ENCODE measurements around the gene SNUPN.
A peak's percentile ranks its signal among the peaks of the same experiment; 100 is the strongest.

Gene SNUPN

DNA sequence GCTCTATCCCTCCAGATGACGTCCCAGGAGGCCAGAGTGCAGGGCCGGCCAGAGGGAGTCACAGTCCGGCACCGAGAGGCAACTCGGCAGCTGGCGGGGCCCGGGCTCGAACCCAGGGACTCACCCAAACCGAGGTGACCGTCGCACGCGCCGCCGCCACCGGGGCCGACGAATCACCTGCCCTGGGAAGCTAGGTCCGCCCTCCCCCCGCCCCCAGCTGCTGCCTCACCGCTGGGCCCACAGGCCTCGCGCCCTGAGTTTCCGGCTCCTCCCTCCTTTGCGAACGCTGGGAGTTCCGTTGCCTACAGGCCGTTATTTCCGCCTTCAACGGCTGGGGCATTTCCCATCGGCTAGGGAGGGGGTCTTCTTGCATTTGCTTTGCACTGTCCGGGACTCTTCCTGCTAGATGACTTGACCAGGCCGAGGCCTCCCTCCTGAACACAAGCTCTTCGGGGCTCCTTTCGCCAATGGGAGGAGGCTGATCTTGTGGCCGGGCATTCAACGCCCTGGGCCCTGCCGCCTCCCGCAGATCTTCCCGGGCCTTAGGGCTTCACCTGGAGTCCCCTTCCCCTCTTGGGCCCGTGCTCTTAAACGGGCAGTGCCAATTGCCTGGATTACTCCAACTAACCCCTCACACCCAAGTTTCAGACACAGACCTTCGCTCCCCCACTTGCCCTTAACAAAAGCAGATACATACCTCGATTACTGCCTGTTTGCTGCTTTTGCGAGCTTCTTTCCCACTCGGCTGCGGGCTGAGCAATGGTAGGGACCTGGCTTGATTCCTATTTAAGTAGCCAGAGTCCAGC, at the start of gene SNUPN:
SNUPN (minus strand) TSS at position 184 of the 806 bp plus-strand sequence. CDS start 4,674 bp downstream, outside the sequence.
- peak; percentile 97 for DNase-seq

DNA sequence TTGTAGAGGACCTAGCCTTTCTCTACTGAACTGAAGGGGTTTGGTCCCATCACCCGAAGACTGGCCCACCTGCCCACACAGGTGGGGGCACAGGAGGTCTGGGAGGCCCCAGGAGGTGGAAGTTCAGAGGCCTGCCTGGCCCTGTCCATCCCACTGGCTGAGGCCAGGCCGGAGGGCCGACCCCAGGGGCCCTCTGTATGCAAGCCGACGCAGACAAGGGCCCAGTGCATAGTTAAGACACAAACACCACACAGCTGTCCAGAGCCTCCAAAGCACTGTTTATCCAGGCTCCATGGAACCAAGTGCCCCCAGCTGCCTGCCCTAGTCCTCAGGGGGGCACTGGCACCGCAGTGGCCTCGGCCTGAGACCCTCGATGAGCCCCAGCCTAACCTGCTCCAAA, 48.8 kb upstream of the SNUPN start:
- DNase-seq, result no peak

DNA sequence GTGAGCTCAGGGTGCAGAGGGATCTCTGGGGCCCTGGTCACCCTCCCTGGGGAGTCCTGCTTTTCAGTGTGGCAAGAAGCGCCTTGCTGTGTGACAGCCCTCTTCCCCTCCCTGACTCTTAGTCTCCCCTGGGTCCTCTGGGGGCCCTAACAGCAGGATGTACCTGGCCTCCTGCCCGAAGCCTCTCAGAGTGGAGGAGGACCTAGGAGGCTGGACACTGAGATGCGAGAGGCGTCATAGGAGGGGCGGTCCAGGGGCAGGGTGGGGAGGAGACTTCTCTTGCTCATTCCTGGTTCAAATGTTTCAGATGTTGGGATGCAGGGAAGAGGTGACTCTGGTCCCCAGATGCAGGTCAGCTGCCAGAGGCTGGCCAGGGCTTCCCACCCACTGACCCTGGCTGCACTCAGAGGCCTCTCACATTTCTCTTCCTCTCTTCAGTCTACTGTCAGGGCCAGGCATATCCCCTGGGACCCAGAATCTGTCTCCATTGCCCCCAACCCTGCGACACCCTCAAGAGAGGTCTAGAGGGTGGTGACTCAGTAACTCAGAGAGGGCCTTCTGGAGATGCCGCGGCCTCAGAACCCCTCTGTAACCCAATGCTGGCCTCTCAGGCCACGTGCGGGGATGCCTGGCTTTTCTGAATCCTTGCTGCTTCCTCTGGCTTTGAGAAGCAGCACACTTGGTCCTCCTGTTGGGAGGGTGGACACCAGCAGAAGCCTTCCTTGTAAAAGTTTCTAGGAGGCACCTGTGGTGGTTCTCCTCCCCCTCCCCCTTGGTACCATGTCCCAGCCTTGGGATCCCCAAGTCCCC, 48.1 kb upstream of the SNUPN start:
- no peak for DNase-seq

DNA sequence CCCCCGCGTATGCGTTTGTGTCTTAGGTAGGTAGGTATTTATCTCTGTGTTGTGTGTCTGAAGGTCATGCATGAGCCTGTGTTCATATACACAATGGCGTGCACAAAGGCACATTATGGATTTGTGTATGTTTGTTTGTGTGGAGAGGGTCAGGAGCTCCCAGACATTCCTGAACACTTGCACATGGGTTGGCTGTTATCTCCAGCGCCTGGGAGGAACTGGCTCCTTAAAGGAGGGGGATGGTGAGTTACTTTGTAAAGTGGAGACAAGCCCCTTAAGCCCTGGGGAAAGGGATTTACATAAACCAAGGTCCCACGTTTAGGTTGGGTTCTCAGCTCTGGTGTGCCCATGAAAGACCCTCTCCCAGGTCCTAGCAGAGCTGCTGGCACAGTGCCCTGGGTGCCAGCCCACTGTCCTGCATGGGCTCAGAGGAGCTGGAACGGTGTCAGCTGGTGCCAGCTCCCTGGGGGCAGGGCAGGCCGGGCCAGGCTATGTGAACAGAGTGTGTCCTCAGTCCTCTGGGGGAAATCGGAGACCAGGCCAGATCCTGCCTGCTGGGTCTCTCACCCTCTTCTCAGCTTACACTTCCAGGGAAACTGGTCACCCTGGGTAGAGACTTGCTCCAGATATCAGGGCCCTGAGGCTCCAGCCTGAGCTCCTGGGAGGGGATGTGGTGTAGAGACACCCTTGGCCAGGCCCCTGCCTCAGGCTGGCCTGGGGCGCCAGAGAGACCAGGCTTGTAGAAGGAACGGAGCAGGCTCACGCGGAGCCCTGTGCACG, 47.3 kb upstream of the SNUPN start:
- no peak for DNase-seq

DNA sequence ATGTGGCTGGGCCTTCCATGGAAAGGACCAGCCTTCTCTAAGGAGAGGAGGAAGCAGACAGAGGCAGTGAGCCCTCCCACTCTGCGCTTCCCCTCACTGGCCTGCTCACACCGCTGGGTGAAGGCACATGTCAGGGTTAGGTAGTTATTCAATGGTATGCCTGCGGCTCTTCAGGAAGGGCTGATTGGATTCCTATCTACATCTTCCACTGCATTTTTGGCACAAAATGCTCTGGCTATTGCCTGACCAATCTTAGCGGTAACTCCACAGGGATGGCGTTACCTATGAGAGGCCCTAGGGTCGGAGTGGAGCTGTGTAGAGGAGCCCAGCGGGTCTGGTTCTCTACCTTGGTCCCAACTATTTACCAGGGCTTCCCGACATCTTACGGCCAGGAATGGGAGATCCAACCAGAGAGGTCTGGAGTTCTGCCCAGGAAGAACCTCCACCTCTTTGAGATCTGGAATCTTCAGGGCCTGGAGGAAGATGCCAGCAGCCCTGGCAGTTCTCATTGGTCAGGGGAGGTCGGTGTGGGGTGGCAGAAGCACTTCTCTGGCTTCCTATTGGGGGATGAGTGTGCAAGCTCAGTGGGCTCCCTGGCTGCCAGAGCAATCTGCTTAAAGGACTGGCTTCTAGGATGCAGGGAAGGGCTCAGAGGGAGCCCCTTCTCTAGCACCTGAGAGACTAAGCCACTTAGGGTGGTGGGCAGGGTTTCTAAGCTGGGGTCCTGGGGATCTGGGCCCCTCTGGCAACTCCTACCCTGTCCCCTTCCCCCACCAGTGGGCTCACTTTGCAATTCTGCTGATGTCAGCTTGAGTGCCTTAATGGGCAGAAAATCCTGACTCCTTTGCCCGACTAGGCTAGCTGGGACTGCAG, 46.4 kb upstream of the SNUPN start:
- no peak for DNase-seq

DNA sequence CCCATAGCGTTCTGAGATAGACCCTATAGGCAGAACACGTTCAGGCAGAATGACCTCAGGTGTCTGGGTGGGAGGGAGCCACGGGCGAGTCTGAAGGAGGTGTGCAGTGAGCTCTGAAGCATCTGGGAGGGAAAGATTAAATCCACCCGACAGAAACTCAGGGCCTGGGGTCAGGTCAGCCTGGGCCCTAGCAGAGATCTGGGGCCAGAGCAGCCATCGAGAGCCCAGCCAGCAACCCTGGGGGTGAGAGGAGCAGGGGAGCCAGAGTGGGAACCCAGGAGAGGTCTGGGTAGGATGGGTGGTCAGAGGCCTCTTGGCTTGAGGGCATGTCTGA, 44.3 kb upstream of the SNUPN start:
- no peak for DNase-seq

DNA sequence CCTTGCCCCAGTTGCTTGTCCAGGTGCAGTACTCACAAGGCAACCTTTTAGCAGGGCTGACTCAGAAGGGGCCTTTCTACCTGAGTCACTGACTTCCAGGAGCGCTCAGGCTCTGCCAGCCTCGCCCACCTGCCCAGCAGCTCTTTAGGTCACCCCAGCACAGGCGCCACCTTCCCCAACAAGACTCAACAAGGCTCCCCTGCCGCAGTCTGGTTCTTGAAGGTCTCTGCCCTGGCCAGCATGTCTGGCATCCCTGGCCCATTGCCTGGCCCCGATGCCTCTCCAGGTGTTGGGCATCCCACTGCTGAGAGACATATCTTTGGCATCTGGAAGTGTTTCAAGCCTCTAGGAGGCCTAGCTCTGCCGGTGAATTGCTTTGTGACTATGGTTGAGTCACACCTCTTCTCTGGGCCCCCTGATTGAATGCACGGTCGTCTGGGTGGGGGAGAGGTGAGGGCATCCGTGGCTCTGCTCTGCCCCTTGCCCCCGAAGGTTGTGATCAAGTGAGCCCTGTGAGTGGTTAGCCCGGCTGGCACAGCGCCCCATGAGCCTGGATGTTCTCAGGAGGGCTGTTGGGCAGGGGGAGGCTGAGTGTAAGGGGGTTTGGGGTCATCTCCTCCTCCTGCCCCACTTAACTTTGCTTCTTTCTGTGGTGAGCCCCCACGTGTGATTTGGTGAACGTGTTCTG, 43.8 kb upstream of the SNUPN start:
- DNase-seq, result no peak

DNA sequence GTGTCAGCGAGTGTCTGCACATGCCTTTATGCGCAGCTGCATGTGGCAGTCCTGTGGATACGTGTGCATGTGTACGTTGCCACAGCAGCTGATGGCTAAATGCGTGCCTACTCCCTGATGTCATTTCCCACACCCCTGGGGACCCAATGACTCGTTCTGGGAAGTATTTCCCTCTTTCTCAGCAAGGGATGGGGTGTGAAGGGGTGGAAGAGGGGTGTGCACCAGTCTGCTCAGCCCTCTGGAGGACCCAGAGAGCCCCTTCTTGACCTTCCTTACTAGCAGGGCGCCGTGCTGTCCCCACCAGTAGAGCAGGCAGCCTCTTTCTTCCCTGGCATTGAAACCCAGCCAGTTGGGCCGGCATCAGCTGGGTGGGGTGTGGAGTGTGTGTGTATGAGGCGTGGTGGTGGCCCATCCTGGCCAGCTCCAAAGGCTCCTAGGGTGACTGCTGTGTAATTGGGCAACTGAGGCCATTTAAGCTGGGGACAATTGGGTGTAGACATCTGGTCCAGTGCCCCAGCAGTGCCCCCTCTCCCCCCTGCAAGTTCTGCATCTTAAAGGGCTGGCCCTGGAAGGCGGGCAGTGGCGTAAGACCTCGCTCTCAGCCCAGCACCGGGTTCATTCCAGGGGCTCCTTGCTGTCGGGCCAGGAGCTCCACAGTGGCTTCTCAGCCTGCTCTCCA, 41.4 kb upstream of the SNUPN start:
- no peak for DNase-seq

DNA sequence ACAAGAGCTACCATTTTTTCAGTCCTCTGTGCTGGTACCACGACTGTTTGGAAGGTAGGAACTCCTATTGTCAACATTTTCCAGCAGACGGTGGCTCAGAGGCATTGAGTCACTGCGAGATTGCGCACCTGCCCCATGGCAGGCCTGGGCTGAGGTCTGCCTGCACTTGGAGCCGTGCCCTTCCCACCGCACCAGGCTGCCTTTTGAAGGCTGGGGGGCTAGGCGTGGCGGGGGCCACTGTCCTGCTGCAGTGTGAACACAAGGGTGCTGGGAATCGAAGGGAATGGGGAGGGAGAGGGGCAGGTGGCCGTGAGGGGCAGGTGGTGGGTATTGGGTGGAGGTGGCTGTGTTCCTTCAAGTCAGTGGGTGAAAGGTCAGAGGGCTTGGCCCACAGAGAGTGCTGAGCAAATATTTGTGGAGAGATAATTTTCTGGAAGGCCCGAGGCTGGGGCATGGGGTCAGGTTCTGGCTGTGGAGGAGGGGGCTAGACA, 38.5 kb upstream of the SNUPN start:
- no peak for DNase-seq

DNA sequence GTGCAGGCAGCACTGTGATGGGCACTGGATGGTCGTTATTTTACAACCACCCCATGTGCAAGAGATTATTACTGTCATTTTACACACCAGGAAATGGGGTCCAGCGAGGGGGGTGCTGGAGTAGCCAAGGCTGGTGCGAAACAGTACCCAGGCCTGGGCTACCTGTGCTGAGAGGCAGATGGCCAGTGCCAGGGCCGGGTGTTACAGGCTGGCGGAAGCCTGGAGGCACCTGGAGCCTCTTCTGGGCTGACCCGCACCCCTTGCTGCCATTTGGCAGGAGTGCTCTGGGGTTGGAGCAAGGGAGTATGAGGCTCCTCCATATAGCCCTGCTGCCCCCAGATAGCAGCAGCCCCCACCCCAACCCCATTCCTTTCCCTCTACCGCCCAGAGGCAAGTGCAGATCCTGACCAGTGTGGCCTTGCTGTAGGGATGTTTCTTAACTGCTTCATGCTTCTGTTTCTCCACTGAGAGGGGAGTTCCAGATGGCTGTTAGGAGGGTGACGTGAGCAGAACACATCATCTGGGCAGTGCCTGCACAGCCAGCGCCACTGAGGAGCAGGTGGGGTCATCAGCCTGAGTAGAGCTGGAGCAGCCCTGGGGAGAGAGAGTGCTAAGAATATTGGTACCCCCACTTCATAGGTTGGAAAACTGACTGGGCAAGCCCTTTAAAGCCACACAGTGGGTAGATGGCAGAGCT, 37.4 kb upstream of the SNUPN start:
- no peak for DNase-seq

DNA sequence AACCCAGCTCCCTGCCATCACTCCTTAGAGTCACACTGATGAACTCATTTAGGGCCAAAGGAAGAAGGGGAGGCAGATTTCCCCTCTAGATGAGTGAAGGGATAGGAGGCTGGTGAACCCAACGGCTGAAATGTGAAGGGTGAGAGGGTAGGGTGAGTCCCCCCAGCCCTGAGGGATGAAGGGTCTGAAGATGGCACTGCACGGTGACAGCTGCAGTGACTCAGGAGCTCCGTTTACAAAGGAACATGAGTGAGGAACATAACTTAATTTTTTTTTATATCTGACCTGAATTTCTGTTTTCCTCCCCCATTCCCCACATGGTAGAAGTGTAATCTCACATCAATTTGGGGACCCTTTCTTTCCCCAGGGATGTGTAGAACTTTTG, 36.2 kb upstream of the SNUPN start:
- DNase-seq, result no peak

DNA sequence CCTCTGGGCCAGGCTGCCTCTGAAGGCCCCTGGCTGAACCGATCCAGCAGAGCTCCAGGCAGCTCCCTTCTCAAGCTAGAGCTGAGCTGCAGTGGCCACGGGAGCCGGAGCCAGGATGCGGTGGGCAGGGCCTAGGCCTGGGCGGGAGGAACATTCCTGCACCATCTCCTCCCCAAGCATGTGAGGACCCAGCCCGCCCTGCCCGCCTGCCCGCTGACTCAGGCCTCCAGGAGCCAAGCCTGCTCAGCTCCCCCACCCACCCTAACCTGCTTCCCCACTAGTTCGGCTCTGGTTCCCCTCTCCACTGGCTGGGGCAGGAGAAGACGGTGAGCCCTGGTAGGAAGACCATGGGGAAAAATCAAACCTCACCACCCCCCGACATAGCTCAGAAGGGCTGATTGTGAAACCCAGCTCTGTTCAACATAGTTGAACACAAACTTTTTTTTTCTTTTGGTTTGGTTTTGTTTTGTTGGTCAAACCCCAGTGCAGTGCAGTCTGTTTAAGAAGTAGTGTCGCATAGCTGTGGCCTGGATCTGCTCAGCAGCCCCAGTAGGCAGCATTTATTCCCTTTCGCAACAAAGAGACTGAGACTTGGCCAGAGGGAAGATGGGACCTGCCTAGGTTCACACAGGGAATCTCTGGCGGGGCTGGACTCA, 35.7 kb upstream of the SNUPN start:
- DNase-seq, result no peak

DNA sequence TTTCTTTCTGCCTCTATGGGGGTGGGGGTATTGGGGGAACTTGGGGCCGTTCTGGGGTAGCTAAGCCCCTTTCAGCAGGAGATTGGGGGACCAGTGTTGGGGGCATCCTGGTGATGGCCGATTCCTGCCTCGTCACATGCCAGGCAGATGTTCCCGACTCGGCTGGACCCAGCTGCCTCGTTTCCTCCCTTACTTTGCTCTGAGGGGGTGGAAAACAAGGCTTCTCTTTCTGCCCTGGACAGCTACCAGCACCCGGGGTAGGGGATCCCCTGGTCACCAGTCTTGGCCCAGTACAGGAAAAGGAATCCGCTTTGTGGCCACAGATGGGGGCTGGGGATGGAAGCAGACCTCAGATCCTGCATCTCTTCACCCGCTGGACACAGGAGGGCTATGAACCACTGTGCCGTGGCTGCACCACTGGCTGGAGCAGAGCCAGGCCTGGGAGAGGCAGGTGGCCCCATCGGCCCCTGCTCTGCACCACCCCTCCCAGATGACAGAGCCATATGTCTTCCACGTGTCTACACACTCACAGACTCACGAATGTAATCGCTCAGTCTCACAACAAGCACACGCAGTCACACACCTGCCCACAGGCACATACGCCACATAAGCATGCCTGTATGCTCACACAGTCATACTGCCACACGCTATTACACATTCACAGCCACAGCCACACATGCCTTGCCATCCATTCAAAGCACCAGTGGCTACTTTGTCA, 34.6 kb upstream of the SNUPN start:
- DNase-seq, result no peak

DNA sequence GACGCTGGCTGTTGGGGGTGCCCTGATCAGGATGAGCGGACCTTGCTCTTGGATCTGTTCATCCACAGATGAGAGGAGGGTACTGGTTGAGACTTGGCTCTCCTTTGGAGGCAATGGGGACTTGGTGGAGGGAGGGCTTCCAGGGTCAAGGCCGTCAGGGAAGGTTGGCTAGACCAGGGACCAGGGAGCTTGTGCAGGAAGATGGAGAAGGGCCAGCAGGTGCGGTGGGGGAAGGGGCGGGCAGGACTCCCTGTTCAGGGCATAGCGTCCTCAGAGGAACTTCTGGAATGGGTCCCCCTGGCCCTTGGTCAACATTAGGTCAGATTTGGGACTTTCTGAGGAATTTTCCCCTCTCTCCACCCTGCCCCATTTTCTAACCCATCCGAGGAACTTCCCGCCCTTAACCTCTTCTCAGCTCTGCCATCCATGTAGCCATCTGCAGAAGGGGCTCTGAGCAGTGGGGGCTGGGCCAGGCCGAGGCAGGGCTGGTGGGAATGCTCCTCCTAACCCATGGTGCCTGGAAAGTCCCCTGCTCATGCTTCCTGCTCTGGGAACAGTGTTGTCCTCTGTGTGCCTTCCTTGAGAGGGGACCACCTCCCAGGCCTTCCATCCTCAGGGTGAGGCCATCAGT, 33.7 kb upstream of the SNUPN start:
- DNase-seq, result no peak

DNA sequence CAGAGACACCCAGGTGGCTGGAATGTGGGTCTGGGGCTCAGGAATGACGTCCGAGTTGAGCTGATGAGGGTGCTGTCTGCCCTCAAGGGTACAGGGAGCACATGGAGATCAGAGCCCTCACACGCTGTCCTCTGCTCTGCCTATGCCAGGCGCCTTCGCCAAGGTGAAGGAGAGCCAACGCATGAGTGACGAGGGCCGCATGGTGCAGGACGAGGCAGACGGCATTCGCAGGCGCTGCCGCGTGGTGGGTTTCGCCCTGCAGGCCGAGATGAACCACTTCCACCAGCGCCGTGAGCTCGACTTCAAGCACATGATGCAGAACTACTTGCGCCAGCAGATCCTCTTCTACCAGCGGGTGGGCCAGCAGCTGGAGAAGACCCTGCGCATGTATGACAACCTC, 31.3 kb upstream of the SNUPN start:
- no peak for DNase-seq

DNA sequence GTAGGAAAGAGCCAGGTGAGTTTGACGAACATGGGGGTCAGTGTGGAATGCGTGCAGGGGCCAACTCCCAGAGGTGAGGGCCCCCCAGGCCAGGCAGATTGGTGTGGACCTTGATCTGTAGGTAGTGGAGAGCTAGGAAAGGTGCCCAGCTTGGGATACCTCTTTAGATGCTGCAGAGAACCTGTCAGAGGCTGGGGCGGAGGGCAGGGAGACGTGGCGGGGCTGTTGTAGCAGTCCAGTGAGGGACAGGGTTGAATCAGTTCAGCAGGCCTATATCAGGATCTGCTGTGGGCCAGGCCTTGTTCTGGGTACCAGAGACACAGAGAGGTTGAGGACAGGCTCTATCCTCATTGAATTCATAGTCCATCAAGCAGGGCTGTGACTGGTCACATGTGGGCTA, 30.8 kb upstream of the SNUPN start:
- no peak for DNase-seq

DNA sequence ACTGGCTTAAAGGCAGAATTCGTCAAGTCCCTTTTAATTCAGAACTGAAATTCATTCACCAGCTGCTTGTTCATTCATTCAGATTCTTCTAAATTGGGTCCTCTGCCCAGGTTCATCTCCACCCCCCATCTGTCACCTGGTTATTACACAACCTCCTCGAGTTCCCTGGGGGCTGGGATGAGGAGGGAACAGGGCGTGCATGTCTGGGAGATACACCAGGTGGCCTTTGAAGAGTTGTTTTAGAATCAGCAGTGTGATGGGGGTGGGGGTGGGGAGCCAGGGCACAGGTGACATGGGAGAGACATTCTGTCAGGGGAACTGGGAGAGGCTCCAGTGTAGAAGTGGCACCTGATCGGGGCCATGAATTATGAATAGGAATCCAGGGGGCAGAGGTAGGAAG, 30.4 kb upstream of the SNUPN start:
- no peak for DNase-seq

DNA sequence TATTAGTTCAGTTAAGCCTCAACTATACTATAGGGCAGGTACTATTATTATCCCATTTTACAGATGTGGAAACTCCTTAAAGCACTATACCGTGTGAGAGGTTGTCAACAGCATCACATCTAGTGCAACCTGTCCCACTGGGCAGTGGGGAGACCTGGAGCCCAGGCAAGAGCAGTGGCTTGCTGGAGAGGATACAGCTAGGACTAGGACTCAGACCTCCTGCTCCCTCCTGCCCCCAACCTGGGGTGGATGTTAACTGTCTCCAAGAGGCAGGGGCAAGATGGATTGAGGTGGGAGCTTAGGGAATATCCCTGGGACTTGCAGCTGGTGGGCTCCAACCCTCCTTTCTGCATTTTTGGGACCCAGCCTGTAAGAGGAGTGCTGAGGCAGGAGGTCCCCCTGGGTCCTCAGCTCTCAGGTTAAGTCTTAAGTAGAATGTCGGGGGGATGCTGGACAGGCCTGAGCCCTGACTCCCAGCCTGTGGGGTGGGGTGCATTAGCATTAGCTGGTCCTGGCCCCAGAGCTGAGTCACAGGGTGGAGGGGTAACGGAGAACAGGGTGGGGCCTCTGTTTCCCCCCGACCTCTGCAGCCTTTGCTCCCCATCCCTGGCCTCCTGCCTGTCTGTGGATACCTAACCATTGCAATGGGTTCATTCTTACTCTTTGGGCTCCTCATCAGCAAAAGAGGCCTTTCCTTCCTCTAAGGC, 28.8 kb upstream of the SNUPN start:
- no peak for DNase-seq

All from CD4-positive, alpha-beta T cell treated with Interleukin-6 for 4 hours (primary cell).